Glomerular visceral epithelial cell (primary cell): ENCODE data around the gene ING2.
"Not testable (repeated sequence)": the region's sequence is repeated elsewhere in the genome, so short reads cannot be mapped to it uniquely, and the experiment has no call there.

ENCODE experiments used
- DNase-seq: peaks from one replicate; pipeline ENCODE4 v3.0.0-alpha.2; 2016; ENCODE audit errors: extremely low spot score

ING2 gene

GRCh38 chr4:183504930-183505610 lies at the start of gene ING2:
TSS of gene ING2 (plus strand) at chr4:183505058. CDS start at chr4:183505196, 138 bp downstream.
- peak; percentile 84 for DNase-seq

DNA sequence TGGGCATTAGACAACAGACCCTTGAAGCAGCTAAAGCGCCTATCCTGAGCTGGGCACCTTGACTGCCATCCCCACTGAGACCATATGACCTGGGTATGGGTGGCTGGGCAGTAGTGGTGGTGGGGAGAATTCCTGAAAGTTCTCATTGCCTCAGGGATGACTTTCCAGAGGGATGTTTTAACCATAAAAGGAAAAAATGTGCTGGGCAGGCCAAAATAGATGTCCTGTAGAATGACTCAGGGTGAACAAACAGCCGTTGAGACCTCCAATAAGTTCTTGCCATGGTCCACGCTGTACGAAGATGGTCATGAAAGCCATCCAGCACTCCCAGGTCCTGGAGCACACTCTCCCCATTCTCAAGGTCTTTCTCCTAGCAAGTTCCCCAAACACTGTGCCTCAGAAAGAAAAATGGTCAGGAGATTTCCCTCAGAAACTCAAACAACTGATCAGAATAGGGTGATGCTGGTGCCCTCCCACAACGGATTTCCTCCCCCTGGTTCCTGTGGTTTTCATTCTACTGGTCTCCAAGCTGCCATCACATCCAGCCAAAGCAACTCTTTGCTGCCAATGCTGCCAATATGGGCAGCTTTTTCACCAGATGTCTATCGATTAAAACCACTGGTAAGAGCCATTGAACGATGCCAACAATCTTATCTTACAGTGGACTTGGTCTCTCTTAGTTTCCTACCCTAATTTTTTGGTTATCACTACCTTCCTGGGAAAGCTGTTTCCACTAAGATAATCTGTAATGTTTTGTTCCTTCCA lies 49.2 kb upstream of the ING2 start:
- peak; percentile 33 for DNase-seq

DNA sequence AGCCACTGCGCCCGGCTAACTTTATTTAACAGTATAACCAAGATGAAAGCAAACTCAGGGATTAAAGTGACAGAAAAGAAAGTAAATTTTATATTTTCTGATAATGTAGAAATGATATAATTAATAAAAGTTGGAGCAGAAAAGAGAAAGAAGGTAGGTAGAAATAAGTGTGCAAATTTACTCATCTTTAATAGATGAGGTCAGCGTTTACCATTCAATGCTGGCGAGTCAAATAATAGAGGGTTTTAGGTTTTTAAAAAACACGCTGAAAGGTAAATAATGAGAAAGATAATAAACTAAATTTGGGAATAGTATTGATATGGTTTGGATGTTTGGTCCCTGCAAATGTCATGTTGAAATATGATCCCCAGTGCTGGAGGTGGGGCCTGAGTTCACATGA lies 46.9 kb upstream of the ING2 start:
- DNase-seq, result no peak

DNA sequence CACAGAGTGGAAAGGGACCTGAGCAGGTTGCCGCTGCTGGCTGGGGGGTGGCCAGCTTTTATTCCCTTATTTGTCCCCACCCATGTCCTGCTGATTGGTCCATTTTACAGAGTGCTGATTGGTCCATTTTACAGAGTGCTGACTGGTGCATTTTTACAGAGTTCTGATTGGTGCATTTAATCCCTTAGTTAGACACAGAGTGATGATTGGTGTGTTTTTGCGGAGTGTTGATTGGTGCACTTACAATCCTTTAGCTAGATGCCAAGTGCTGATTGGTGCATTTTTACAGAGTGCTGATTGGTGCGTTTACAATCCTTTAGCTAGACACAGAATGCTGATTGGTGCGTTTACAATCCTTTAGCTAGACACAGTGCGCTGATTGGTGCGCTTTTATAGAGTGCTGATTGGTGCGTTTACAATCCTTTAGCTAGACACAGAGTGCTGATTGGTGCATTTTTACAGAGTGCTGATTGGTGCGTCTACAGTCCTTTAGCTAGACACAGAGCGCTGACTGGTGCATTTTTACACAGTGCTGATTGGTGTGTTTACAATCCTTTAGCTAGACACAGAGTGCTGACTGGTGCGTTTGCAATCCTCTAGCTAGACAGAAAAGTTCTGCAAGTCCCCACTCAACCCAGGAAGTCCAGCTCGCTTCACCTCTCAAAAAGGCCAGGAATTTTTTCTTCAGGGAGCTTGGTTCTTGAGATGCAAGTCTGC lies 40.8 kb upstream of the ING2 start:
- DNase-seq, result not testable (repeated sequence)

DNA sequence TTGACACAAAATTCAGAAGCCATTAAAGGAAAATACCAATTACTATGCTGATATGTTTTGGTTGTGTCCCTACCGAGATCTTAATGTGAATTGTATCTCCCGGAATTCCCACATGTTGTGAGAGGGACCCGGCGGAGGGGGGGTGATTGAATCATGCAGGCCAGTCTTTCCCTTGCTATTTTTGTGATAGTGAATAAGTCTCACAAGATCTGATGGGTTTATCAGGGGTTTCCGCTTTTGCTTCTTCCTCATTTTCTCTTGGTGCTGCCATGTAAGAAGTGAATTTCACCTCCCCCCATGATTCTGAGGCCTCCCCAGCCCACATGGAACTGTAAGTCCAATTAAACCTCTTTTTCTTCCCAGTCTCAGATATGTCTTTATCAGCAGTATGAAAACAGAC lies 39.0 kb upstream of the ING2 start:
- not testable (repeated sequence) for DNase-seq

- DNase-seq, result no peak
Measured at GRCh38 chr4:183467246-183467645, 37.6 kb upstream of the ING2 start.

DNA sequence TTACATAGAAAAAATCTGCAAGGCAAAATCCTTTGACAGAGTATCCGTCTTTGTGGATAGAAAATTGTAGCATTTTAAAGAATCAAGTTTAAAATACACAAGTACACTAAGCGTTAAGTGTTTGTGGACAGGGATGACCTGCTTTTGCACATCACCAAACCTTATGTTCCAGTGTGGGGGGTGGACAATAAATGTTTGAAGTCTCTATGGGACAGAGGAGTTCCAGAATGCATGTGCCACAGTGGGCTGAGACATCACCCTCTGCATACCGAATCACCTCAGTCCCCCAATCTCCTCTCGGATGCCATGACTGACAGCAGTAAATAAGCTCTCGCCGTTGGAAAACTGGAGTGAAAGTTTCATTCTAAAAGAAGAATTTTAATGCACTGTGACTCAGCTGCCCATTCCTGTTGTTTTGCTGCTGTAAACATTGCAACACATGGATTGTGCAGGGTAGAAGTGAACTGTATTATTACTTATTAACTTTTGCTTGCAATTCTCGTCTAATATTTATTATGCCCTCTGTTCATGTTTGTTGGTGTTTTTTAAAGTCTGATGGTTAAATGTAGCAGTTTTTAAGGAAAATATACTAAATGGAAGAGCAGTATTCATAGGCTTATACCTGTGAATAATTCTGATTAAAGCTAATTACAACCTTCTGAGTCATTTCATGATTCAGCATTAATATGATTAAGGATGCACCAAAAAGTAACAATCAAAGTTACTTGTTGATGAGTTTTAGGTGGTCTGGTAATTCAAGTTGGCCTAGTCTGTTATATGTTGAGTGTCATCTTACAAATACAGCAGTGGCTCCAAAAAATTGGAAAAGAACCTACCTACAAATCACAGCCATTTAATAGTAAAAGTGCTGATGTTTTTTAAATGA lies 36.4 kb upstream of the ING2 start:
- no peak for DNase-seq

DNA sequence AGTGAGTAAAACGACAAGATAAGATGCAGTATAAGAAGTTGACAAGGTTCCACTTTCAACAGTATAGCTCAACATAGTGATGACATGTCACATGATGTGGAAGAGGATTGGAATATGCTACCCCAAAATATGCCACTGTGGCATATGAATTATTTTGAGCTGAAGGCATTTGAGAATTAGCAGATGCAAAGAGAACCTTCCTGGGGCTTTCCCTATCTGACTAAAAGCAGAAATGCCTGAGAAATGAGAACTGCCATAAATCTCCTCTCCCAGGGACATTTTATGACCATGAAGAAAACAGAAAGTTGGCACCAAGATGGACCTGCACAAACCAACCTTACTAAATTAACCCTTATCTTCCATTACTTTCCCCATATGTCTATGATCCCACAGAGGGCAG lies 35.6 kb upstream of the ING2 start:
- DNase-seq, result no peak

GRCh38 chr4:183469936-183470335 lies 34.9 kb upstream of the ING2 start:
- no peak for DNase-seq

DNA sequence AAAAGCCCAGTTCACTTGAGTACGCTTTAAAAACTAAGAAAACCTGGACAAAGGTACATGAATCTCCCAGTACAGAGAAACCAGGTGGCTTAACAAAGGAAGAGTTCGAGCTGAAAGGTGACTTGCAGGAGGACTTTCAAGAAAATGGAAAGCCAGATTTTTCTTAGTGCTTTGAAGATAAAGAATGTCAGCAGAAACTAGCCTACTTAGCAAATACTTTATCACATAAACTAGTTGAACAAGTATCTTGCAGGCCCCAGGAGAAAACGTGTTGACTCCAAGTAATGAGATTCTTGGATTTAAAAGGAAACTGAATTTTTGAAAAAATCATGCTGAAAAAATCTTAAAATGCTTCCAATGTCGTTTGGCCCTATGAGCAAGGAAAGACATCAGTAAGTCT lies 34.0 kb upstream of the ING2 start:
- DNase-seq, result no peak

DNA sequence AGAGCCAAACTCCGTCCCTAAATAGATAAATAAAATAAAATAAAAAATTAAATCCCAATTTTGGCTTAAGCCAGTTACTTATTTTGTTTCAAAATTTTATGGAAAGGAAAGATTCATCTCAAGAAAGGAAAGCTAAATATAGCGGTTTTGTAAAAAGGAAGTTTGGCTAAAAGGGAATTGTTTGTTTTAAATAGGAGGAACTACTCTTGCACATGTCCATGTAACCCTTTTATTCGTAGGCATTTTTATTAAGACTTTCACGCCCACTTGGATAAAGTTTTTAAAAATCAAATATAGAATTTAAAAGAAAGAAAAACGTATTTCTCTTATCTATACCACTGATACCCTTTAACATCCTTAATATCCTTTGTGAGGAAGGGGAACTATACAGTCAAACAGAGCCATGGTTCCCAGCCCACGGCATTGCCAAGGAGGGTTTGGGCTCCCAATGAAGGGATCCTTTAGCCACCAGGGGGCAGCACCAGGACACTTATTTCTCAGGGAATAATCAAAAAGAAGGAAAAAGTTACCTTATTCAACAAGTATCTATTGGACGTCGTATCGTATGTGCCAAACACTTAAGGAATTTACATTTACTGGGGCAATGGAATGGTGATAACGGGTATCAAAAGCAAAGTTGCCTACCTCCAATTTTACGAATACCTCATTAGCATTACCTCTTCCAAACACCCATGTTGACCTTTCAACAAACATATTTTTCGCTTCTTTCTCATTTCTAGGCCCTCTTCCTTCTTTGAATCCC lies 32.7 kb upstream of the ING2 start:
- peak; percentile 72 for DNase-seq

DNA sequence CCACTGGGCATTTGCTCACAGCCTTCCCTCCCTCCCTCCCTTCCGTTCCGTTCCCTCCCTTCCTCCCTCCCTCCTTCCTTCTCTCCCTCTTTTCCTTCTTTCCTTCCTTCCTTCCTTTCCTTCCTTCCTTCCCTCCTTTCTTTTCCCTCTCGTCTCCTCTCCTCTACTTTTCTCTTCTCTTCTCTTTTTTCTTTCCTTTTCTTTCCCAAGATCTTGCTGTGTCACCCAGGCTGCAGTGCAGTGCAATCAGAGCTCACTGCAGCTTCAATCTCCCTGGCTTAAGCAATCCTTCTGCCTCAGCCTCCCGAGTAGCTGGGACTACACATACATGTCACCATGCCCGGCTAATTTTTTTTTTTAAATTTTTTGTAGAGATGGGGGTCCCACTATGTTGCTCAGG lies 26.7 kb upstream of the ING2 start:
- DNase-seq, result no peak

DNA sequence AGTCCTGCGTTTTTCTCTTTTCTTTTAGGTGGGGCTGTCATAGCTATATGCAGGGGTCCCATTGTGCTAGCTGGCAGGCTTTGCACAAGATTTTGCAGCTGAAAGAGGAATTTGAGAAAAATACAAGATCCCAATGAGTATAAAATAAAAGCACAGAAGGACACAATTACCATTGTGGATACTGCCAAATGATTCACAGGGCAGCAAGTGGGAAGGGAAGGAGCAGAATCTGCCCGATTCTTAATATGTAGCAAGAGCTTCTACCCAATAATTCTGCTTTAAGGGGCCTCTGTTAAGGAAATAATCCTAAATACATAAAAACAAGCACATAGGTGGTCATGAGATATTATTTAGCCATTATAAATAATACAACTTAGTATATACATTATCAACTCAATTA lies 25.9 kb upstream of the ING2 start:
- DNase-seq, result no peak

DNA sequence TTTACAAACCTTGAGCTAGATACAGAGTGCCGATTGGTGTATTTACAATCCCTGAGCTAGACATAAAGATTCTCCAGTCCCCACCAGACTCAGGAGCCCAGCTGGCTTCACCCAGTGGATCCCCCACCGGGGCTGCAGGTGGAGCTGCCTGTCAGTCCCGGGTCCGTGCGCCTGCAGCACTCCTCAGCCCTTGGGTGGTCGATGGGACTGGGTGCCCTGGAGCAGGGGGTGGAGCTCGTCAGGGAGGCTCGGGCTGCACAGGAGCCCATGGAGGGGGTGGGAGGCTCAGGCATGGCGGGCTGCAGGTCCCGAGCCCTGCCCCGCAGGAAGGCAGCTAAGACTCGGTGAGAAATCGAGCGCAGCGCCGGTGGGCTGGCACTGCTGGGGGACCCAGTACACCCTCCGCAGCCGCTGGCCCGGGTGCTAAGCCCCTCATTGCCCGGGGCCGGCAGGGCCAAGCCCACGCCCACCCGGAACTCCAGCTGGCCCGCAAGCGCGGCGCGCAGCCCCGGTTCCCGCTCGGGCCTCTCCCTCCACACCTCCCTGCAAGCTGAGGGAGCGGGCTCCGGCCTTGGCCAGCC lies 22.3 kb upstream of the ING2 start:
- not testable (repeated sequence) for DNase-seq

DNA sequence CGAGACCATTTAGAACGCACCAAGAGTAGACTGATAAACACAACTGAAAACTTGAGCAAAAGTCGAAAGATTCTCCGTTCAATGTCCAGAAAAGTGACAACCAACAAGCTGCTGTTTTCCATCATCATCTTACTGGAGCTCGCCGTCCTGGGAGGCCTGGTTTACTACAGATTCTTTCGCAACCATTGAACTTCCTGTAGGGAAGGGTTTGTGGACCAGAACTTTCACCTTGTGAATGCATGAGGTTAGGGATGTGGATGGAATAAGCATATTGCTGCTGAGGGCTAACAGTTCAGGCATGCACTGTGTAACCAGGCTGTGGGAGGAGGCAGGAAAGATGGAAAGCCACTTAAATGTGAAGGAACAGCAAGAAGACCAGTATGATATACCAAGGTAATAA lies 20.9 kb upstream of the ING2 start:
- no peak for DNase-seq

GRCh38 chr4:183485411-183486160 lies 19.3 kb upstream of the ING2 start:
- no peak for DNase-seq

GRCh38 chr4:183492791-183493222 lies 12.1 kb upstream of the ING2 start:
- DNase-seq, result peak; percentile 39

DNA sequence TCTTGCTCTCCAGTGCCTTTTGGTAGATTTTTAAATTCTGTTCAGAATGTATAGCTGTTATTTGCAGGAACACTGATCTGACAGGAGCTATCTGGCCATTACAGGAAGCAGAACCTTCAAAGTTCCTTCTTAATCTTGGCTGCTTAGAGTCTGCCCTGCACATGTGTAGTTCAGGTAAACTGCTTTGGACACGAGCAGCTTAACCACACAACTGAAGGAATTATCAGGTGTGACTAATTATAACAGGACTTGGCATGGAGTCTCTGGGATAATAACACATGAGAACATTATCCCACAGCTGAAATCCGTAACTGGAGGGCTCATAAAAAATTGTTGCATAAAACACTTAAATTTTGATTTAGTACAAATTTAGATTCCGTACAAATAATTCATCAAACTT lies 11.6 kb upstream of the ING2 start:
- DNase-seq, result no peak

DNA sequence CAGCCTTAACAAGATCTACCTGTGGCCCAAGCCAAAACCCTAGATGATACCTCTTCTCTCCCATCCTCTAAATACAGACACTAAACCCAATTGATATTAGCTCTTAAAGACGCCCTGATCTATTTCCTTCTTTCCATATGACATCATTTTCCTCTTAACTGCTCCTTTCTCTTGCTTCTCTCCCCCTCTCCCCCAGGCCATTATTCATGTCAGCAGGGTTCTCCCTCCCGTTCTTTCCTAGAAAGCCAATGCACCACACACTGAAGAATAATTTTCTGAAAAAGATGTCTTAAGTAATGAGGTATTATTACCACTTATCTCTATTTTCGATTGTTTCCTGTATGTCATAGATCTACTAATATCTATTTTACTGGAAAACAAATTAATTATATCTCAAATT lies 9.7 kb upstream of the ING2 start:
- DNase-seq, result no peak

- DNase-seq, result no peak
Measured at GRCh38 chr4:183499389-183499788, 5.5 kb upstream of the ING2 start.
